A549 treated with DMSO at 1 μM for 4 hours (cell line): ENCODE data around the gene HNRNPAB. TPM values are rescaled to one million over a fixed set of nuclear protein-coding genes. Genes with fewer than 3 reads are reported as not detected.

Experiments
- total RNA-seq: library from RNA; stranded (reverse); fragments of 200-300 nt; extraction: Qiagen RNA extraction; gene quantifications from 5 replicates; pipeline ENCODE4 v1.2.3, GENCODE V29; 2022; ENCODE audit warnings: low read depth

HNRNPAB gene
- total RNA-seq: 319 to 368 TPM (median 327 TPM) in 5 replicates

DNA sequence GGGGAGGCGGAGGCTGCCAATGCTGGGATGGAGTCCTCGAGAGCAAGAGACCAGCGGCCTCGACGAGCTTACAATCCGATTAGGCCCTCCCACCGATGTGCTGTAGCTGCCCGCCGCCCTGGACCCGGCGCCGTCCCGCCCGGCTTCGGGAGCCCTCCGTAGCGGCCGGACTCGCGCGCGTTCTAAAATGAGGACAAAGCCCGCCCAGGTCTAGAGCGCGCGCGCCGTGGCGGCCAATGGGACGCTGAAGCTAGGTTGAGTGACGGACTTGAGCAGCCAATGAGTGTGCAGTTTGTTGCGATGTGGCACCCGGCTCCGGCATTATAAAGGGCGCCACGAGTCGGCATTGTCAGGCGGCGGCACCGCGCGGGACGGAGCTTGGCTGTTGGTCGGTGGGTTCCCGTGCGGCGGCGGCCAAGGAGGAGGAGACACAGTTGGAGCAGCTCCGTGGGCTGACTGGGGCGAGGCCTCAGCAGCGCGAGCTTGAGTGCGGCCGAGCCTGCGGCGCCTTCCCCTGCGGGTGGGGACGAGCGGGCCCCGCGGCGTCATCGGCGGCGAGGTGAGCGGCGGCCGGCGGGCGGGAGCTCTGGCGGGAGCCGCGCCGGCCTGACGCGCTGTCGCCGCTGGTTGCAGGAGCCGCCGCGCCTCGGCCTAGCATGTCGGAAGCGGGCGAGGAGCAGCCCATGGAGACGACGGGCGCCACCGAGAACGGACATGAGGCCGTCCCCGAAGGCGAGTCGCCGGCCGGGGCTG is at the start of gene HNRNPAB:
Gene HNRNPAB, plus strand, starts transcription at position 352 of the 753 bp plus-strand sequence. Its CDS starts 305 bp downstream, at position 657.

GRCh38 chr5:178187014-178187413 is 17.3 kb upstream of the HNRNPAB start, which contains the start of gene GMCL2:
Gene GMCL2 (minus strand): TSS chr5:178187371. CDS start chr5:178187299, 72 bp downstream.

GRCh38 chr5:178232124-178232919 is 28.0 kb downstream of the HNRNPAB start, which contains the start of gene PHYKPL:
Gene PHYKPL (minus strand): TSS chr5:178232802. CDS start chr5:178232550, 252 bp downstream.

Other genes with a start within 250 kb of the HNRNPAB start
- gene PROP1, start 208.3 kb upstream of the HNRNPAB start, total RNA-seq: not detected in 5 replicates
- 1.0 to 1.5 TPM (median 1.4 TPM) in 5 replicates for gene N4BP3, start 91.0 kb upstream of the HNRNPAB start, total RNA-seq
- gene RMND5B, start 73.5 kb upstream of the HNRNPAB start, total RNA-seq: 19.9 to 29.0 TPM (median 27.9 TPM) in 5 replicates
- 378 to 460 TPM (median 404 TPM) in 5 replicates for gene NHP2, start 50.6 kb upstream of the HNRNPAB start, total RNA-seq
- not detected in 5 replicates for gene GMCL2, start 17.2 kb upstream of the HNRNPAB start, total RNA-seq
- 6.9 to 10.1 TPM (median 9.4 TPM) in 5 replicates for gene PHYKPL, start 28.3 kb downstream of the HNRNPAB start, total RNA-seq